Right lobe of liver (tissue), 4 donors: ENCODE data around the gene SIPA1.

ENCODE experiments used
- POLR2A ChIP-seq: fragments of 450-650 bp; IDR thresholded peaks from one replicate; pipeline ENCODE4 v1.6.1; 2017; ENCODE audit warnings: antibody characterized with exemption, mild to moderate bottlenecking
- TF ChIP-seq, protein P1 (sequence below), 4 donors: fragments of 200-600 bp in 3 of 4; fragments of 450-650 bp in 1 of 4; IDR thresholded peaks; one replicate each; pipeline versions ENCODE4 v1.5.1 to v1.8.0; 2016 to 2022; ENCODE audit warnings: antibody characterized with exemption in 4 of 4, mild to moderate bottlenecking in 2 of 4
- donor health status: DM: no; HTN: no; CAD: no.
- donor health status: DM: no; HTN: no; CAD: no.
- donor health status: DM: no; HTN: yes; CAD: no.

DNA sequence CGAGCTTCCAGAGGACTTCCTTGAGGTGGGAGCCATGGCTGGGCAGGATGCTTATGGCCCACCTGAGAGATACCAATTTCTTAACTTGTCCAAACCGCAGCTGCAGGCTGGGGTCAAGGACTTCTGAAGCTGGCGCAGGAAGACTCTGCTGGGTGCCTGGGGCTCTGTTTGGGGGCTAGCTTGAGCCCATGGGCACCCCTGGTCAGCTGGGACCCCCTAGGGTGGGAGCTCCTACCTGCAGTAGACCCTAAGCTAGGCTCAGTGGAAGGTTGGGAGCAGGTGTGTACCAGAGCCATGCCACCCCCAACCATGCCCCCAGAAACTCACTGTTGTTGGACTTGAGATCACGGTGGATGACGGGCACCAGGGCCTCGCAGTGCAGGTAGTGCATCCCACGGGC, 25.2 kb upstream of the SIPA1 start:
- TF ChIP-seq POLR2A: no peak
- TF ChIP-seq, protein P1, sequence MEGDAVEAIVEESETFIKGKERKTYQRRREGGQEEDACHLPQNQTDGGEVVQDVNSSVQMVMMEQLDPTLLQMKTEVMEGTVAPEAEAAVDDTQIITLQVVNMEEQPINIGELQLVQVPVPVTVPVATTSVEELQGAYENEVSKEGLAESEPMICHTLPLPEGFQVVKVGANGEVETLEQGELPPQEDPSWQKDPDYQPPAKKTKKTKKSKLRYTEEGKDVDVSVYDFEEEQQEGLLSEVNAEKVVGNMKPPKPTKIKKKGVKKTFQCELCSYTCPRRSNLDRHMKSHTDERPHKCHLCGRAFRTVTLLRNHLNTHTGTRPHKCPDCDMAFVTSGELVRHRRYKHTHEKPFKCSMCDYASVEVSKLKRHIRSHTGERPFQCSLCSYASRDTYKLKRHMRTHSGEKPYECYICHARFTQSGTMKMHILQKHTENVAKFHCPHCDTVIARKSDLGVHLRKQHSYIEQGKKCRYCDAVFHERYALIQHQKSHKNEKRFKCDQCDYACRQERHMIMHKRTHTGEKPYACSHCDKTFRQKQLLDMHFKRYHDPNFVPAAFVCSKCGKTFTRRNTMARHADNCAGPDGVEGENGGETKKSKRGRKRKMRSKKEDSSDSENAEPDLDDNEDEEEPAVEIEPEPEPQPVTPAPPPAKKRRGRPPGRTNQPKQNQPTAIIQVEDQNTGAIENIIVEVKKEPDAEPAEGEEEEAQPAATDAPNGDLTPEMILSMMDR (IDR thresholded peaks at IDR 0.05): no peak
